Activated CD4-positive, CD25-positive, alpha-beta regulatory T cell treated with anti-CD3 and anti-CD28 coated beads, Interleukin-2, amount 50 U/mL, for 72 hours (primary cell): ENCODE data around the gene BCL10.

Experiments
- DNase-seq: peaks from one replicate; pipeline ENCODE4 v3.0.0; 2021

The BCL10 gene

GRCh38 chr1:85276215-85276977, at the start of gene BCL10:
BCL10 (minus strand) TSS chr1:85276632; CDS start chr1:85276352, 280 bp downstream.
- DNase-seq: peak; percentile 97

- no peak for DNase-seq
These were observed 49.5 kb upstream of the BCL10 start for GRCh38 chr1:85325920-85326319.

GRCh38 chr1:85323770-85324169, 47.3 kb upstream of the BCL10 start:
- no peak for DNase-seq

- DNase-seq: no peak
These were observed 46.2 kb upstream of the BCL10 start for GRCh38 chr1:85322655-85323054.

- DNase-seq: no peak
These were observed 45.0 kb upstream of the BCL10 start for GRCh38 chr1:85321237-85321964.

GRCh38 chr1:85320371-85321131, 44.1 kb upstream of the BCL10 start:
- DNase-seq: no peak

GRCh38 chr1:85319931-85320330, 43.5 kb upstream of the BCL10 start:
- no peak for DNase-seq

- DNase-seq: no peak
These were observed 43.1 kb upstream of the BCL10 start for GRCh38 chr1:85319491-85319890.

- DNase-seq: no peak
These were observed 41.8 kb upstream of the BCL10 start for GRCh38 chr1:85318217-85318616.

GRCh38 chr1:85317560-85317959, 41.1 kb upstream of the BCL10 start:
- no peak for DNase-seq

- no peak for DNase-seq
These were observed 39.9 kb upstream of the BCL10 start for GRCh38 chr1:85316321-85316720.

- DNase-seq: no peak
These were observed 39.4 kb upstream of the BCL10 start for GRCh38 chr1:85315789-85316188.

GRCh38 chr1:85314726-85315125, 38.3 kb upstream of the BCL10 start:
- no peak for DNase-seq

- no peak for DNase-seq
These were observed 37.7 kb upstream of the BCL10 start for GRCh38 chr1:85313888-85314696.

GRCh38 chr1:85311818-85312217, 35.4 kb upstream of the BCL10 start:
- DNase-seq: no peak

GRCh38 chr1:85308833-85309350, 32.5 kb upstream of the BCL10 start:
- DNase-seq: no peak

GRCh38 chr1:85307987-85308832, 31.8 kb upstream of the BCL10 start:
- DNase-seq: peak; percentile 47

GRCh38 chr1:85306236-85306635, 29.8 kb upstream of the BCL10 start:
- no peak for DNase-seq

- DNase-seq: no peak
These were observed 27.2 kb upstream of the BCL10 start for GRCh38 chr1:85303440-85304162.

- no peak for DNase-seq
These were observed 23.7 kb upstream of the BCL10 start for GRCh38 chr1:85300140-85300539.
